IMR-90 (cell line): ENCODE data around the gene CLOCK. TPM values are rescaled to one million over a fixed set of nuclear protein-coding genes. Genes with fewer than 3 reads are reported as not detected.

Experiments
- ATAC-seq: fragments of 200-7000 bp; cut with Tn5 transposase; 2 replicates; pipeline ENCODE4 v1.9.1; 2020; ENCODE audit warnings: low read depth, mild to moderate bottlenecking, moderate library complexity
- BruUV-seq: library from RNA; stranded (reverse); fragments of 400-500 nt; replicated peaks from 2 replicates; lab custom pipeline; 2021; lab: Mats Ljungman, UMichigan
- CTCF ChIA-PET: fragments of 300-600 bp; formaldehyde crosslinking; extraction: SDS; loops from one replicate; lab custom pipeline; 2021; ENCODE audit warnings: antibody characterized with exemption; lab: Yijun Ruan, JAX
- POLR2A ChIA-PET: fragments of 300-600 bp; sonication (Branson Sonifier 250); formaldehyde crosslinking; loops from one replicate; lab custom pipeline; 2022; ENCODE audit warnings: antibody characterized with exemption; ENCODE audit not compliant: unreplicated experiment; lab: Charles Lee
- DNase-seq: peaks from one replicate; pipeline ENCODE4 v3.0.0; 2013
- H2AFZ ChIP-seq: replicated peaks from 2 replicates; pipeline ENCODE3; 2013; ENCODE audit warnings: low read length, mild to moderate bottlenecking; ENCODE audit not compliant: poor library complexity
- H2AK5ac ChIP-seq: 2 replicates; pipeline ENCODE4 v1.6.1; 2013; ENCODE audit warnings: low read depth, low read length, inconsistent platforms
- H2AK9ac ChIP-seq: replicated peaks from 2 replicates; pipeline ENCODE3; 2013; ENCODE audit warnings: mild to moderate bottlenecking, low read depth, low read length, moderate library complexity; ENCODE audit not compliant: poor library complexity
- H2BK120ac ChIP-seq: 2 replicates; pipeline ENCODE4 v1.6.1; 2013; ENCODE audit warnings: low read depth, low read length, inconsistent platforms
- H2BK15ac ChIP-seq: 3 replicates; pipeline ENCODE4 v1.6.1; 2013; ENCODE audit warnings: low read depth, low read length, inconsistent platforms
- H2BK20ac ChIP-seq: 2 replicates; pipeline ENCODE4 v1.6.1; 2013; ENCODE audit warnings: low read depth, mild to moderate bottlenecking, inconsistent platforms, low read length, moderate library complexity
- H2BK5ac ChIP-seq: 2 replicates; pipeline ENCODE4 v1.6.1; 2013; ENCODE audit warnings: mild to moderate bottlenecking, low read depth, low read length, inconsistent platforms; ENCODE audit not compliant: poor library complexity, severe bottlenecking
- H3K14ac ChIP-seq: replicated peaks from 2 replicates; pipeline ENCODE4 v1.6.1; 2013; ENCODE audit warnings: low read depth, low read length, inconsistent platforms
- H3K18ac ChIP-seq: 2 replicates; pipeline ENCODE4 v1.6.1; 2013; ENCODE audit warnings: low read depth, low read length, control low read depth
- H3K23ac ChIP-seq: 2 replicates; pipeline ENCODE4 v1.6.1; 2013; ENCODE audit warnings: low read depth, low read length, inconsistent platforms
- H3K27ac ChIP-seq: 2 replicates; pipeline ENCODE4 v1.5.1; 2013; ENCODE audit warnings: mild to moderate bottlenecking, control low read depth, low read length; ENCODE audit not compliant: insufficient read depth
- H3K27me3 ChIP-seq: 2 replicates; pipeline ENCODE4 v1.6.1; 2013; ENCODE audit warnings: low read length; ENCODE audit not compliant: control insufficient read depth, insufficient read depth
- H3K36me3 ChIP-seq: 2 replicates; pipeline ENCODE4 v1.6.1; 2013; ENCODE audit warnings: low read length, mixed read lengths; ENCODE audit not compliant: control insufficient read depth, insufficient read depth
- H3K4ac ChIP-seq: 2 replicates; pipeline ENCODE4 v1.6.1; 2013; ENCODE audit warnings: low read depth, low read length, inconsistent platforms
- H3K4me1 ChIP-seq: 2 replicates; pipeline ENCODE4 v1.6.1; 2013; ENCODE audit warnings: low read length, mixed read lengths; ENCODE audit not compliant: control insufficient read depth, insufficient read depth
- H3K4me2 ChIP-seq: 2 replicates; pipeline ENCODE4 v1.6.1; 2013; ENCODE audit warnings: low read depth, mild to moderate bottlenecking, control low read depth, low read length, moderate library complexity
- H3K4me3 ChIP-seq: 2 replicates; pipeline ENCODE4 v1.5.1; 2013; ENCODE audit warnings: low read depth, mild to moderate bottlenecking, control low read depth, low read length, moderate library complexity; ENCODE audit not compliant: insufficient read depth
- H3K56ac ChIP-seq: 2 replicates; pipeline ENCODE4 v1.6.1; 2013; ENCODE audit warnings: low read length, inconsistent platforms; ENCODE audit not compliant: insufficient read depth; ENCODE audit errors: extremely low read depth
- H3K79me1 ChIP-seq, 2 experiments: 2 replicates each; pipeline ENCODE4 v1.6.1; 2013; ENCODE audit warnings: low read length in 2 of 2, inconsistent platforms in 1 of 2, low read depth in 1 of 2
- H3K9ac ChIP-seq: 2 replicates; pipeline ENCODE4 v1.6.1; 2013; ENCODE audit warnings: low read depth, low read length, control low read depth
- H3K9me1 ChIP-seq: 2 replicates; pipeline ENCODE4 v1.6.1; 2013; ENCODE audit warnings: low read length, inconsistent platforms; ENCODE audit not compliant: insufficient read depth
- H3K9me3 ChIP-seq: 2 replicates; pipeline ENCODE4 v1.6.1; 2013; ENCODE audit warnings: low read length; ENCODE audit not compliant: control insufficient read depth, insufficient read depth
- H4K20me1 ChIP-seq: 2 replicates; pipeline ENCODE4 v1.6.1; 2013; ENCODE audit warnings: low read length, inconsistent platforms; ENCODE audit not compliant: insufficient read depth
- H4K5ac ChIP-seq: 2 replicates; pipeline ENCODE4 v1.6.1; 2013; ENCODE audit warnings: mild to moderate bottlenecking, low read depth, low read length, control low read depth
- H4K8ac ChIP-seq, 2 experiments: 2 replicates each; pipeline ENCODE4 v1.6.1; 2013; ENCODE audit warnings: low read depth in 2 of 2, low read length in 2 of 2, control low read depth in 1 of 2, inconsistent platforms in 1 of 2
- H4K91ac ChIP-seq: 2 replicates; pipeline ENCODE4 v1.6.1; 2013; ENCODE audit warnings: low read depth, low read length, inconsistent platforms; ENCODE audit not compliant: insufficient read depth
- CHD1 ChIP-seq: IDR thresholded peaks from 2 replicates; pipeline ENCODE4 v1.6.1; 2012; ENCODE audit warnings: low read depth, low read length, improper control_type of control experiment
- CTCF ChIP-seq: conservative IDR thresholded peaks from 2 replicates; pipeline ENCODE4 v1.5.1; 2012; ENCODE audit warnings: mild to moderate bottlenecking, low read depth, low read length, improper control_type of control experiment
- ELK1 ChIP-seq: fragments of 150-350 bp; IDR thresholded peaks from 2 replicates; pipeline ENCODE4 v1.6.1; 2016; ENCODE audit warnings: low read depth, mild to moderate bottlenecking, low read length, moderate library complexity, borderline replicate concordance
- FOS ChIP-seq: fragments of 150-350 bp; IDR thresholded peaks from 2 replicates; pipeline ENCODE4 v1.6.1; 2016; ENCODE audit warnings: low read depth, low read length
- MAFK ChIP-seq: IDR thresholded peaks from 2 replicates; pipeline ENCODE4 v1.6.1; 2012; ENCODE audit warnings: low read depth, low read length, improper control_type of control experiment
- MAZ ChIP-seq: IDR thresholded peaks from 2 replicates; pipeline ENCODE4 v1.6.1; 2012; ENCODE audit warnings: low read depth, mild to moderate bottlenecking, low read length, improper control_type of control experiment, moderate library complexity, borderline replicate concordance
- MXI1 ChIP-seq: IDR thresholded peaks from 2 replicates; pipeline ENCODE4 v1.6.1; 2012; ENCODE audit warnings: low read depth, mild to moderate bottlenecking, low read length, moderate library complexity, borderline replicate concordance
- NFE2L2 ChIP-seq: fragments of 150-350 bp; IDR thresholded peaks from 2 replicates; pipeline ENCODE4 v1.6.1; 2016; ENCODE audit warnings: low read depth, mild to moderate bottlenecking, low read length
- POLR2A ChIP-seq: IDR thresholded peaks from 2 replicates; pipeline ENCODE4 v1.6.1; 2012; ENCODE audit warnings: mild to moderate bottlenecking, low read depth, low read length
- RAD21 ChIP-seq: IDR thresholded peaks from 2 replicates; pipeline ENCODE4 v1.6.1; 2012; ENCODE audit warnings: low read length, improper control_type of control experiment
- RCOR1 ChIP-seq: IDR thresholded peaks from 2 replicates; pipeline ENCODE4 v1.6.1; 2012; ENCODE audit warnings: mild to moderate bottlenecking, low read length, improper control_type of control experiment; ENCODE audit not compliant: insufficient replicate concordance
- RFX5 ChIP-seq: IDR thresholded peaks from 2 replicates; pipeline ENCODE4 v1.8.0; 2012; ENCODE audit warnings: low read depth, mild to moderate bottlenecking, low read length, moderate library complexity
- SMC3 ChIP-seq: fragments of 150-350 bp; IDR thresholded peaks from 2 replicates; pipeline ENCODE4 v1.6.1; 2016; ENCODE audit warnings: low read depth, mild to moderate bottlenecking, antibody characterized with exemption, low read length, moderate library complexity
- WGBS, 2 experiments: methylation state at CpG; one replicate each; pipeline versions ENCODE4 v1.1.5 to v1.1.7; 2013; ENCODE audit warnings: missing lambda C conversion rate in 2 of 2; ENCODE audit not compliant: insufficient read length in 1 of 2; ENCODE audit errors: extremely low coverage in 2 of 2; 5-methylcytosine and 5-hydroxymethylcytosine counted together
- dilution Hi-C: fragments of 300-500 bp; cut with HindIII; formaldehyde crosslinking; loops from one replicate; pipeline ENCODE4 v1.14.3; 2018; ENCODE audit warnings: low sequenced_read_pairs; ENCODE audit not compliant: unreplicated experiment
- in situ Hi-C: fragments of 300-500 bp; cut with MboI; formaldehyde crosslinking; loops from 3 replicates; pipeline ENCODE4 v1.14.3; 2019; ENCODE audit warnings: low sequenced_read_pairs, inconsistent platforms, mixed read lengths
- intact Hi-C: fragments of 100-400 bp; cut with micrococcal nuclease; formaldehyde crosslinking; loops from 2 replicates; pipeline ENCODE4 v1.10.0; 2022
- polyA plus RNA-seq, 3 experiments: library from polyadenylated mRNA; depleted of rRNA; stranded (reverse); fragments of >200 nt; gene quantifications; 2 replicates each; pipeline ENCODE4 v1.2.3, GENCODE V29; 2012; ENCODE audit warnings: low replicate concordance in 1 of 3
- total RNA-seq: library from RNA; depleted of rRNA; stranded (reverse); fragments of >200 nt; gene quantifications from 2 replicates; pipeline ENCODE4 v1.2.3, GENCODE V29; 2012

Gene CLOCK
- total and polyA plus RNA-seq, 2 of the 4 experiments (the other 2 are of a cell fraction), result 7.3 to 53.4 TPM

- POLR2A ChIA-PET, result interaction anchor here (0.6 to 0.7 kb wide), 2 partner anchors 918 to 1037 kb away, joined by 3 to 9 read pairs; partner anchors contain the start of gene PPAT
- ATAC-seq (no peak), DNase-seq (peak; percentile 75)
- Histone ChIP-seq H3K56ac (peak overlapping the region; percentile 29; the same call in 1 of the 2 replicates), H3K9ac (peak overlapping the region; percentile 99; the same call in 1 of the 2 replicates), H4K8ac (no peak overlapping the region), H3K27me3 (no peaks in the 10 kb centered on the region), H3K4ac (no peak overlapping the region), H3K14ac (0 out of 2 replicates have a peak overlapping the region, but pooled peaks have one; percentile 29), H3K9me1 (peaks cover 3% of the 10 kb centered on the region; the same call in 1 of the 2 replicates), H3K4me2 (peak overlapping the region; percentile 91), H3K4me3 (peak overlapping the region; percentile 99), H2BK5ac (peak overlapping the region; percentile 95), H3K36me3 (peaks cover 9% of the 10 kb centered on the region), H2BK120ac (no peak overlapping the region), H4K5ac (peak overlapping the region; percentile 47; the same call in 1 of the 2 replicates), H3K9me3 (no peaks in the 10 kb centered on the region), H2BK15ac (no peak overlapping the region), H2BK20ac (no peak overlapping the region), H2AK5ac (no peak overlapping the region), H3K4me1 (peaks cover 5% of the 10 kb centered on the region), H3K79me1 (peaks cover 2 to 7% of the 10 kb centered on the region in 2 experiments; a peak in 2 of 4 replicates), H3K27ac (peak overlapping the region; percentile 38; the same call in 1 of the 2 replicates), H4K91ac (no peak overlapping the region), H3K23ac (peak overlapping the region; percentile 32; the same call in 1 of the 2 replicates), H4K20me1 (peaks cover 57% of the 10 kb centered on the region), H2AFZ (no peak overlapping the region), H2AK9ac (no peak overlapping the region), H3K18ac (peak overlapping the region; percentile 70; the same call in 1 of the 2 replicates)
- in situ Hi-C loops, result no loop called here
- no CpG with 5 or more reads among the region's 1 CpG for WGBS, 2 experiments
- BruUV-seq, result no TSS peak
- no peak; the same call in 1 of the 2 replicates for TF ChIP-seq POLR2A
- TF ChIP-seq CTCF, result no peak
- no peak for TF ChIP-seq SMC3
- no peak for TF ChIP-seq MAFK
- TF ChIP-seq RFX5, result no peak
- no peak for TF ChIP-seq ELK1
- TF ChIP-seq MAZ, result no peak
- no peak for TF ChIP-seq NFE2L2
- TF ChIP-seq FOS, result peak; percentile 33; the same call in 1 of the 2 replicates
- no peak for TF ChIP-seq RCOR1
- TF ChIP-seq RAD21, result no peak
- peak; percentile 42; the same call in 1 of the 2 replicates for TF ChIP-seq MXI1
- no peak for TF ChIP-seq CHD1
- dilution Hi-C loops, result no loop called here
- CTCF ChIA-PET, result interaction anchor here (0.6 to 0.7 kb wide), 2 partner anchors 239 to 595 kb away, joined by 3 to 4 read pairs; no protein-coding TSS in a partner anchor
- intact Hi-C loops, result no loop called here
These were observed 148.2 kb downstream of the CLOCK start for GRCh38 chr4:55398461-55398860.
